ENCODE measurements around the gene MTMR12.
"Not testable (repeated sequence)": the region's sequence is repeated elsewhere in the genome, so short reads cannot be mapped to it uniquely, and the experiment has no call there.

The MTMR12 gene

DNA sequence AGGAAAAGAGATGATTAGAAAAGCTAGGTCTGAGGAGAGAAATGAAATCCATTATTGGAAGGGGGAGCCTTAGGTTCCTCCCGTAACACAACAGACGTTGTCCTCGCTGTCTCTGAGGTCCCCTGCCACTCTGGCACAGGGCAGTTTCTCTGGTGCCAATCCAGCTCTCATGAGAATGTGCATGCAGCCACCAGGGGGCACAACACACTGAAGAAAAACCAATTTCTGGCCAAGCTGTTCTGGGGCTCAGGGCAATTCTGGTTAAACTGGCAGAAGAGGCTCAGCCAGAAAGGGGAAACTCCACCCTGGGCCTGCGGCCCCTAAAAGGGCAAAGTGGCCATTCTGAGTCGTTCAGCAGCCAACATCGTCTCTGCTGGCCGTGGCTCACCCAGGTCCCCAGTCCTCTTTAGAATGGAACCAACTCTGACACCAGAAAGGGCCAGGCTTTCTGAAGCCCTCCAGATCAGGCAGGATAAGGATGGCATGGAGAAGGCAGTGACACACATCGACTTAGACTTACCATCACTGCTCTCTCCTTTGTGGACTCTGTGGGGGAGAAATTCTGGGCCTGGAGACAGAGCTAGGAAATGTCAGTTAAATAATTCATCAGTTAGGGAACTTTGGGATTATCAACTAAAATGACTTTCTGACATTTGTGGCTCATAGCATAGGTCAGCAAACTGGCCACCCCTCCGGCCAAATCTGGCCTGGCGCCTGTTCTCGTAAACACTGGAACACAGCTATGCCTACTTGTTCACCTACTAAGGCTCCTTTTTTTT, 80.1 kb downstream of the MTMR12 start:
- peak; percentile 40 for DNase-seq (ENCODE audit: low read depth)

DNA sequence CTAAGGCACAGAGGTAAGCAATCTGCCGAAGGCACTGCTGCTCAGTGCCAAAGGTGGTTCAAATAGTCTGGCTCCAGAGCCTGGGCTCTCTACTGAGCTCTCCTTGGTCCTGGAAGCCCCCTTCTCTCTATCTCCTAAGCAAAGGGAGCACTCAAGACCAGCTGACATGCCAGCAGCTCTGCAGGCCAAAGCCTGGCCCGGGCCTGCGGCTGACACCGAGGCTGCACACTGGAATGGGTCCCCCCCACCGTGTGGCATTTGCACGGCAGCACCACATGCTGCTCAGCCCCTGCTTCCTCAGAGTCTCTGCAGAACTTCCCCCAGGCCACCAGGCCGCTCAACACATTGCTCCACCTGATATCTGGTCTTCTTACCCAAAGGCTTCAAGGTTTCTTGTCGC, 80.8 kb downstream of the MTMR12 start:
- no peak for DNase-seq (ENCODE audit: low read depth)

- DNase-seq (ENCODE audit: low read depth), result no peak
These were observed 81.5 kb downstream of the MTMR12 start for GRCh38 chr5:32231241-32231640.

DNA sequence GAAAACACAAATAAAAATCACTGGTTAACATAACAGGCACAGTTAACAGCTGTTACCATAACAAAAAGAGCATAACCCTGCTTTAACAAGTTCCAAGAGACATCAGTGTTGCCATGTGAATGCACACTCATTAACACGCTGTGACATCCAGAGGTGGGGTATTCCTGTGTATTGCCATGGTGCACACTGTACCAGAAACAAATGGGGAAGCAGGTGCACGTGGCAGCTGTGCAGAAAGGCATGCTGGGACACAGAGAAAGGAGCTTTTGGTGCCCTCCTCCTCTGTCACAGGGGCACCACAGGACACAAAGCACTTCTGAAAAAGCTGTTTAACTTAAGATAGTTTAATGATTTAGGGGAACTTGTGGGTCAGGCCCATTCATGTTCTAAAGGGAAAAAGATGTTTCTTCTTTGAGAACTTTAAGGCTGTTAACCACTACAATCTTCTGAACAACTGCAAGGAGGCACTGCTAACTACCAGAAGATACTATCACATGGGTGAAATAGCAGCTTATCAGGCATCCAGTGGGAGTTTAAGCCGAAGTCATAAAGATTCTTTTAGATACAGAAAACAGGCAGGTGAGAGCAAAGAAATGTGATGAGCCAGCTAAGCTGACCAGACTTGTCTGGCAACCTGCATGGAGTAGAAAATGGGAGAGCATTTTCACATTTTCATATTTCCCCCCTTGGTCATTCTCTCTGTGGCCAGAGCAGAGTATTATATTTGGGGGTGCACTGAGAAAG, 82.2 kb downstream of the MTMR12 start:
- no peak for DNase-seq (ENCODE audit: low read depth)

- no peak for DNase-seq (ENCODE audit: low read depth)
These were observed 83.2 kb downstream of the MTMR12 start for GRCh38 chr5:32229586-32229985.

DNA sequence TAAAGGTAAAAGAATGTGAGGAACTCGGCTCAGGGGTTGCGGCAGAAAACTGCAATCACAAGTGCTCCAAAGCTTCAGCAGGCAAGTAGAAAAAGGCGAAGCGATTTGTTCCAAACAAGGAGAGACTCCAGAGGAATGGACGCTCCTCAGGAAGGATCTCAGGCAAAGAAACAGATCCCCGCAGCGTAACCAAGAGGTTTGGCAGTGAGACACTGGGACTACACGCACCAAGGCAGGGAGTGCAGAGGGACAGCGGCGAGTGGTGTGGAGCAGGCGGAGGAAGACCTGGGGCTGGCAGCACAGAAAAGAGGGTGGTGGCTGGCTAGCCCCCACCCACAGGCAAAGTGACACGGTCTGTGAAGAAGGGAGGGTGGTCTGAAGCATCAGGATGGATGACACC, 83.9 kb downstream of the MTMR12 start:
- no peak for DNase-seq (ENCODE audit: low read depth)

DNA sequence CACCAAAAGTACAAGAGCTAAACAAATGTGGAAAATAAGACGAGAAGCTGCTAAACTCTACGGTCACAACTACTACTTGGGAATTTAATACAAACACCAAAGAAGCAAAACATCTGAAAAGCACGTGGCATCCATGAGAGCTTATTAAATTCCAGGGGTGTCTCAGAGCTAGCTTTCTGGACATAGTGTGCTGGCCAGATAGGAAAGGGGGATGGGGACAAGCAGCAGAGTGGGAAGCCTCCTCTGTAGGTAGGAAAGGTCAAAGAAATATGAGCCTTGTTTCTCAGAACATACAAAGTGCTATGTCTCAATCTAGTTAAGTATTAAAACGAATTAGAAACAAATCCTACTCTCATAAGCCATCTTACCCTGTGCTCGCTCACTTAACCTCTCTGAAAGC, 87.3 kb downstream of the MTMR12 start:
- DNase-seq (ENCODE audit: low read depth), result peak; percentile 51

GRCh38 chr5:32223972-32224609, 88.6 kb downstream of the MTMR12 start:
- peak; percentile 31 for DNase-seq (ENCODE audit: low read depth)

- DNase-seq (ENCODE audit: low read depth), result no peak
These were observed 89.8 kb downstream of the MTMR12 start for GRCh38 chr5:32222723-32223470.

GRCh38 chr5:32217886-32218396, 94.8 kb downstream of the MTMR12 start:
- no peak for DNase-seq (ENCODE audit: low read depth)

DNA sequence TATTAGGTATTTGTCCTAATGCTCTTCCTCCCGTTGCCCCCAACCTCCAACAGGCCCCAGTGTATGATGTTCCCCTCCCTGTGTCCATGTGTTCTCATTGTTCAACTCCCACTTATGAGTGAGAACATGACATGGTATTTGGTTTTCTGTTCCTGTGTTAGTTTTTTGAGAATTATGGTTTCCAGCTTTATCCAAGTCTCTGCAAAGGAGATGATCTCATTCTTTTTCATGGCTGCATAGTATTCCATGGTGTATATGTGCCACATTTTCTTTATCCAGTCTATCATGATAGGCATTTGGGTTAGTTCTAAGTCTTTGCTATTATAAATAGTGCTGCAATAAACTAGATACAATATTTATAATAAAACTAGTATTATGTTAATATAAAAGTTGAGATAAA, 98.4 kb downstream of the MTMR12 start:
- not testable (repeated sequence) for DNase-seq (ENCODE audit: low read depth)

GRCh38 chr5:32210151-32210550, 102.6 kb downstream of the MTMR12 start:
- DNase-seq (ENCODE audit: low read depth), result no peak

GRCh38 chr5:32208837-32209236, 103.9 kb downstream of the MTMR12 start:
- not testable (repeated sequence) for DNase-seq (ENCODE audit: low read depth)

- no peak for DNase-seq (ENCODE audit: low read depth)
These were observed 105.4 kb downstream of the MTMR12 start for GRCh38 chr5:32207355-32207634.

- DNase-seq (ENCODE audit: low read depth), result no peak
These were observed 106.0 kb downstream of the MTMR12 start for GRCh38 chr5:32206509-32207354.

GRCh38 chr5:32206053-32206452, 106.7 kb downstream of the MTMR12 start:
- no peak for DNase-seq (ENCODE audit: low read depth)

DNA sequence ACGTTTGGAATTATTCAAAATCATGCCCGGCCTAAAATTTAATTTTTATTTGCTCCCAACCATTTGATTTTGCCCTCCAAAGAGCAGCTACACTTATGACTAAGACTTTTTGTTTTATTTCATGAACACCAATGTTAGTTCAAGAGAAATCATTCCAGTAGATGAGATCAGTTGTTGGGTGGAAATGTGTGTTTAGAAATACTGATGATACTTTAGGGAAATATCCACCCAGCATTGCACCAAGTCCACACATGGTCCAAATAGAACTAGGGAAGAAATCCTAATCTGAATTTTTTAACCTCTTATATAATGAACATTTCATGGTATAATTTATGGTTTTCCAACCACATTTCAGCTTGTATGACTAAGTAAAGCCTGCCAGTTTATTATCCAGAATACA, 110.3 kb downstream of the MTMR12 start:
- peak; percentile 63 for DNase-seq (ENCODE audit: low read depth)

DNA sequence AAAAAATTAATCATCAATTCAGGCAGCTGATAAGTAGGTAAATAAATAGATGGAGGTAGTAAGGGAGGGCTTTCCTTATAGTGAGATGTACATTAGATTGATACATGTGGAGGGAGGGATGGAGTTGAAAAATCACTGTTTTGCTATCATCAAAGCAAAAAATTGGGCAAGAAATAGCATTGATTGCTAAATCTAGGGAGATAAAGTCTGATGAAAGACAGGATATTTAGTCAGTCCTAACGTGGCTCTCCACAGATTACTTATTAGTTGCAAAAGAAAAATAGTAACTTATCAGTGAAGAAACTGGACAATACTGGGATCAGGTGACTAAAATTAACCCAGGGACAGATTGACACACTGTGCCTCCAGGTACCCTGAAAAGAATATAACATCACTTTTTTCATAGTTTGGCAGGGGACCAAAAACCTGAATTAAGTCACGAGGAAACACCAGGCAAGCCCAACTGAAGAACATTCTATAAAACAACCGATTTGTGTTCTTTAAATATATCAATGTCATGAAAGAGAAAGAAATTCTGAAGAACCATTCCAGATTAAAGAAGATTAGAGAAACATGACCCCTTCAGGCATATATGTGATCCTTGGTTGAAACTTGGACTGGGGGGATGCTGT, 111.5 kb downstream of the MTMR12 start:
- no peak for DNase-seq (ENCODE audit: low read depth)

- DNase-seq (ENCODE audit: low read depth), result no peak
These were observed 115.7 kb downstream of the MTMR12 start for GRCh38 chr5:32197032-32197431.

GRCh38 chr5:32195265-32195664, 117.5 kb downstream of the MTMR12 start:
- DNase-seq (ENCODE audit: low read depth), result no peak

- DNase-seq (ENCODE audit: low read depth), result no peak
These were observed 119.1 kb downstream of the MTMR12 start for GRCh38 chr5:32193591-32193990.
